NCI-H187 treated with DMSO at 0.1 percent for 48 hours (cell line): ENCODE results near the gene EGFL7.

ENCODE experiments used
- DNase-seq: peaks from one replicate; lab custom pipeline; 2025; lab: John Stamatoyannopoulos, UW

EGFL7 gene

GRCh38 chr9:136672431-136673087, 9.8 kb downstream of the EGFL7 start:
- no peak for DNase-seq

- no peak for DNase-seq
These were observed 10.6 kb downstream of the EGFL7 start for GRCh38 chr9:136673088-136673974.

- DNase-seq, result no peak
These were observed 11.5 kb downstream of the EGFL7 start for GRCh38 chr9:136673975-136674785.

GRCh38 chr9:136674786-136675349, 12.2 kb downstream of the EGFL7 start:
- no peak for DNase-seq

- DNase-seq, result no peak
These were observed 13.0 kb downstream of the EGFL7 start for GRCh38 chr9:136675477-136676296.

- DNase-seq, result no peak
These were observed 13.6 kb downstream of the EGFL7 start for GRCh38 chr9:136676297-136676794.

- DNase-seq, result no peak
These were observed 14.4 kb downstream of the EGFL7 start for GRCh38 chr9:136676920-136677686.

GRCh38 chr9:136678034-136678433, 15.3 kb downstream of the EGFL7 start:
- DNase-seq, result no peak

- no peak for DNase-seq
These were observed 15.9 kb downstream of the EGFL7 start for GRCh38 chr9:136678624-136679023.

- no peak for DNase-seq
These were observed 16.8 kb downstream of the EGFL7 start for GRCh38 chr9:136679431-136679941.

GRCh38 chr9:136681029-136681428, 18.3 kb downstream of the EGFL7 start:
- no peak for DNase-seq

GRCh38 chr9:136681945-136682699, 19.4 kb downstream of the EGFL7 start:
- DNase-seq, result no peak

- no peak for DNase-seq
These were observed 20.0 kb downstream of the EGFL7 start for GRCh38 chr9:136682710-136683109.

GRCh38 chr9:136683173-136683745, 20.5 kb downstream of the EGFL7 start:
- no peak for DNase-seq

- DNase-seq, result no peak
These were observed 21.0 kb downstream of the EGFL7 start for GRCh38 chr9:136683755-136684154.

- DNase-seq, result no peak
These were observed 21.6 kb downstream of the EGFL7 start for GRCh38 chr9:136684339-136684738.

GRCh38 chr9:136684799-136685198, 22.1 kb downstream of the EGFL7 start:
- DNase-seq, result no peak

GRCh38 chr9:136685216-136685615, 22.5 kb downstream of the EGFL7 start:
- DNase-seq, result no peak
